ENCODE measurements around the gene SPRR3.
"Not testable (repeated sequence)": the region's sequence is repeated elsewhere in the genome, so short reads cannot be mapped to it uniquely, and the experiment has no call there.

SPRR3 gene

DNA sequence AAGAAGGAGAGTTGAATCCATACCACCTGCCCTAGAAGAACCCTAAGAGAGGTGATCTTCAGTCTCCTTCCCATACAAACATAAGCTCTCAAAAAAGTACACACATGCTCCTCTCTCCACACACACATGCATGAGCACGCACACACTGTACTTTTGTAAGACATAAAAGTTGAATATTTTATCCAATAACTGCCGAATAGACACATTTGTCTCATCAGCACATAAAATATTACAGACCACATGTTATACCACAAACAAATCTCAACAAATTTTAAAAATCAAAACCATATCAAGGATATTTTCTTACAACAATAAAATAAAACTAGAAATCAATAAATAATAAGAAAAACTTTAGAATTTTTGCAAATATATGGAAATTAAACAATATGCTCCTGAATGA, 15.0 kb upstream of the SPRR3 start:
- no peak for DNase-seq

DNA sequence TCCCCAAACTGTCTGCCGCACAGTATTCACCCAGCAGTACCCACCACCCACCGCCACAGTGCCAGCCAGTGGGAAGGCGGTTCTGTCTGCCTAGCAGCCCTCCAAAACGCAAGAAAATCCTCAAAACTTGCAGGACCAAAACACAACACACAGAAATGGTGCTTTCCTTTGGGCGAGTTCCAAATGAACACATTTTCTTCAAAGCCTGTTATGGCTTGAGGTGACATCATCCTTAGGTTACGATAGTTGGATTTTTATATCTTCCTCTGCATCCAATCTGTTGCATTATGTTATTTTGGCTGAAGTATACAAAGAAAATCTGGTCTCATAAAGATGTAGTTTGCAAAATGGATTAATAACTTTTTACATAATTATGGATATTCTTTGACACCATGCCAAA, 8.4 kb upstream of the SPRR3 start:
- DNase-seq: no peak

DNA sequence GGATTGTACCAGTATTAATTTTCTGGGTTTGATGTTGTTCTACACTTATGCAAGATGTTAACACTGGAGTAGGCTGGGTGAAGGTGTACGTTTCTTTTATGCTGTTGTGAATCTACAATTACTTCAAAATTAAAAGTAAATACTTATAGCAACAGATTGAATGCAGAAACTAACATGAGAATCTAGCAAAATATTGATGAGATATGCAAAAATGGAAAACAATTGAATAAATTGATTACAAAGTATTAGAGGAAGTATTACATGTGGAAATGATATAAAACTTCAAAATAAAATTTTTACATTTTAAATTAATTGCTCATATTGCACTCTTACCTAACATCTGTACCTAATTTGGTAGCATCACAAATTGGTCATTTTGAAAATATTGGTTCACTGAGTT, 5.7 kb upstream of the SPRR3 start:
- DNase-seq: no peak

DNA sequence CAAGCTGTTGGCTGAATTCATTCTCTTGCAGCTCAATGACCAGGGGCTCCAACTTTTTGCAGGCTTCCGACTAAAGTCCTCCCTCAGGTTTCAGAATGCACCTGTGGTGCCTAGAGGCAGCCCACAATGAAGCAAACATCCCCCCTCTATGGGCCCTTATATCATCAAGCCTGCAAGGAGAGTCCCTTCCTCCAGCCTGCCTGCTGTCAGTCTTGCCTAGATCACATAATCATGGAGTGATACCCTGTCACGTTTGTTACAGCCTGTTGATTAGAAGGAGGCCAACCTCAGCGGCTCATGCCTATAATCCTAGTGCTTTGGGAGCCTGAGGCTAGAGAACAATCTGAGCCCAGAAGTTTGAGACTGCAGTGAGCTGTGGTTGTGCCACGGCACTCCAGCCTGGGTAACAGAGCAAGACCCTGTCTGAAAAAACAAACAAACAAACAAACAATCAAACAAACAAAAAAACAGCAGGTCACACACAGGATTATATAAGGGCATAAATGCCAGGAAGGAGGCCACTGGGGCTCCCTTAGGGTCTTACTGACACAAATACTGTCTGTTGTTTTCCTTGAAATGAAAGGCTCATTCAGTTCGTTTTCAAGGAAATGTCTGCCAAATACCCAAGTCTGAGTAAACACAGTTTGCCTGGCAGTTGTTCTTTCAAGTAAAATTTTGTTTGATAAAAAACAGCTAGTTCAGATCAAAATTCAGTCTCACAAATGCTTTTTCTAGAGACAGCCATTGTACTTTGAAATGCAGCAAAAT, 4.7 kb upstream of the SPRR3 start:
- no peak for DNase-seq

DNA sequence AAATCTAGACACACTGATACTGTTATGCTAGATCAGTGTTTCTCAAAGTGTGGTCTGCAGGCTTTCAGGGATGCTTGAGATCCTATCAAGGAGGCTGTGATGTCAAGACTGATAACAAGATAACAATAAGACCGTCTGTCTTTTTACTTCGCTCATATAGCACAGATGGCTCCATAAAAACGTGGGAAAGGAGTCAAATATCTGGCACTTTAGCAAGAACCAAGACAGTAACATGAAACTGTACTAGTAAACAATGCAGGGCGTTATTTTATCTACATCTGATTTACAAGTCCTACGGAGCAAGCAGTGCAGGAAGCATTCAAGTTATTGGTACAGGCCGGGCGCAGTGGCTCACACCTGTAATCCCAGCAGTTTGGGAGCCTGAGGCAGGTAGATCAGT, 3.6 kb upstream of the SPRR3 start:
- DNase-seq: no peak

DNA sequence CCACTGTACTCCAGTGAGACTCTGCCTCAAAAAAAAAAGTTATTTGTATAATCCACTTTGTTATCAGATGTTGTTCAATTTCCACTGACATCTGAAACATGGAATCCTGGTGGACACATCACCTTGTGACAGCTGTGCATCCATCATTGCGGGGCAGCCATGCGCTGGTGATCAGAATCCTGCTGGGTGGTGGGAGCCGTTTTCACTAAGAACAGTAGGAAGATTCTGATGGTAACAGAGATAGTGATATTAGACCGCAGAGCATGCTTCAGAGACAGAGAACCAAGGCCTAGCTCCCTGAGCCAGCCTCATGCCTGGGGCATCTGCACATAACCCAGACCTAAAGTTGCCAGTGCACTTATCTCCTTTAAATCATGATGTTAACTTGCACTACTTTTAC, 3.1 kb upstream of the SPRR3 start:
- DNase-seq: no peak

DNA sequence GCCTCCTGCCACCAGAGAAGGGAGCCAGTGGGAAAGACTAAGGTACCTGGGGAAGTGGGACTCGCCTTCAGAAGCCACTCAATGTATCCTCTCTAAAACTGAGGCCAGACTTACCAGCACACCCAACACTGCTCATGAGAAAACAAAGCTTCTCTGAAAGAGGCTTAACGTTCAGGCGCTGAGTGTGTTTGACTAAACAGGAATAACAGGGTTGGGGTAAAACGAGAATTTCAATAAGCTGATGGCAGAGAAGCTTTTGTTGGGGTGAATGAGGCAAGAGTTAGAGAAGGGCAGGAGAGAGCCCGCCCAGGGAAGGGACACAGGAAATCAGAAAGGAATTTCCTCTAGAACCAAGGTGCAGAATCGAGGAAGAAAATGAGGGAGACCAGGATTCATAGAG, 1.7 kb upstream of the SPRR3 start:
- no peak for DNase-seq

DNA sequence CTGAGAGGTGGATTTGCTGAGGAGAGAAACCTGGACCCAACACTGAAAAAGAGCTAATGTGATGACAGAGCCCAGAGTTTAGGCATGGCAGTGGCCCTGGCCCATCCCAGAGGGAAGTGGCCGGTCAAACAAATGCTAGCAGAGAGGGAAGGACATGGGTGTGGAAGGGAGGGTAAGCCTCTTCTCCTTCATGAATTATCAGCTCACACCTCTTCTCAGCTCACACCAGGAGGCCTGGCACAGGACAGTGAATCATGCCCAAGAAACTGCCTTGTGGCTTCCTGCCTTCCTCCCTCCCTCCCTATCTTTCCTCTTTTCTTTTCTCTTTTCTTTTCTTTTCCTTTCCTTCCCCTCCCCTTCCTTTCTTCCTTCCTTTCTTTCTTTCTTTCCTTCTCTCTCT, 1.3 kb upstream of the SPRR3 start:
- no peak for DNase-seq

DNA sequence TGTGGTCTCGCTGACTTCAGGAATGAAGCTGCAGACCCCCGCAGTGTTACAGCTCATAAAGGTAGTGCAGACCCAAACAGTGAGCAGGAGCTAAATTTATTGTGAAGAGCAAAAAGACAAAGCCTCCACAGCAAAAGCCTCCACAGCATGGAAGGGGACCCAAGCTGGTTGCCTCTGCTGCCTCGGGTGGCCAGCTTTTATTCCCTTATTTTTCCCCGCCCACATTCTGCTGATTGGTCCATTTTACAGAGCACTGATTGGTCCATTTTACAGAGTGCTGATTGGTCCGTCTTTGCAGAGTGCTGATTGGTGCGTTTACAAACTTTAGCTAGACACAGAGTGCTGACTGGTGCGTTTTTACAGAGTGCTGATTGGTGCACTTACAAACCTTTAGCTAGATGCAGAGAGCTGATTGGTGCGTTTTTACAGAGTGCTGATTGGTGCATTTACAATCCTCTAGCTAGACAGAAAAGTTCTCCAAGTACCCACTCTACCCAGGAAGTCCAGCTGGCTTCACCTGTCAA, 9.7 kb downstream of the SPRR3 start:
- not testable (repeated sequence) for DNase-seq

DNA sequence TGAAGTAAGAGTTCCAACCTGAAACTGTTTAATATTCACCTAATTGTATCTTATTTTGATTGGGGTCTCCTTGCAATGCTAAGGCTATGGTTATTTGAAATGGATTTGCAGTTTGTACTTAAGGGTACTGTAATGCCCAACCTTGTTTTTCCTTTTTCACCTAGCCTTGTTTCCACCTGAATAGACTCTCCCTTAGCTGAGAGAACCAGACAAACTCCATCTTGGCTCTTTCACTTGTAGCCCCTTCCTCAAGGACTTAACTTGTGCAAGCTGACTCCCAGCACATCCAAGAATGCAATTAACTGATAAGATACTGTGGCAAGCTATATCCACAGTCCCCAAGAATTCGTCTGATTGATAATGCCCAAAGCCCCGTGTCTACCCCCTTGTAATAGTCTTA, 20.3 kb downstream of the SPRR3 start:
- not testable (repeated sequence) for DNase-seq

DNA sequence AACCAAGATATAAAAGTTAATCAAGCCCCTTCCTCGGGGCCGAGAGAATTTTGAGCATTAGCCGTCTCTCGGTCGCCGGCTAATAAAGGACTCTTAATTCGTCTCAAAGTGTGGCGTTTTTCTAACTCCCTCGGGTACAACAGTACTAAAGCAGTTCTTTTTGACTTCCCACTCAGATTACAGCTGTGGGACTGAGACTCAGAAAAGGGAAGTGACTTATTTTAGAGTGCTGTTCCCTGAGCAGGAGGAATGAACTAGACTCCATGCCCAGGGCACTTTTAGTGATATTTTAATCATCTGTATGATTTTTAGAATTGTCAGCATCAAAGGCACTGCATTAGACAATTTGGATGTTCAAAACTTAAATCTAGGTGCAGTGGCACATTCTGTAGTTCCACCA, 20.8 kb downstream of the SPRR3 start:
- DNase-seq: not testable (repeated sequence)

DNA sequence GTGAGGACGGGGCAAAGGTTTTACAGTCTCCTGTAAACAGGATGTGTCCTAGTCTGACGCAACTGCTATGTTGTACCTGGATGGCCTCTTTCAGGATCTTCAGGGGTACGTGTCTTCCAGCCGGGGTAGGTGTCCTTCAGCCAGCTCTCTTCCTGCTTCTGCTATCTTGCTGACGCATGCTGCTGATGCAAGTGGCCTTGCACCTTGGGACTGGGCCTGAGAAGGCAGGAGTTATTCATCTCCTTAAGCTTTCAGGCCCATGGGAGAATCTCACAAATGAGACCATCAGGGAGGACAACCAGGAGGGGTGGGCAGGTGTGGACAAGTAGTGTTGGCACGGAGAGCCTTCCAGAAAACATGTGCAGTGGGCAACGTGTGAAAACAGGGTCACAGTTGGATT, 21.6 kb downstream of the SPRR3 start:
- DNase-seq: no peak

DNA sequence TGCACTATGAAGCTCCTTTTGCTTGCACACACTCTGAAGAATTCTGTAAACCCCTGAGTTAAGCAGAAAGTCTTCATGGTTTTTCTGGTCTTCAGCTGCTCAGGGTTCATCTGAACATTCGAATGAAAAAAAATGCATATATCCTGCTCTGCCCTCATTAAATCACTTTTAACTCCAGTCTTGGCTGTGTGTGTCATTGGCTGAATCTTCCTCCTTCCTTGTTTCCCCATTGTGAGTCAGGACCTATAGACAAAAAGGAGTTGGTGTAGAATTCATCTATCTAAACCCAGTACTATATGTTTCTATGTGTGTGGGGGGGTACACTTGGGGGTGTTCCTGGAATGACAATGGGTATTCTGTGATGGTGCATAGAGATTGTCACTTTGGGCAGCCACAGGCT, 22.9 kb downstream of the SPRR3 start:
- no peak for DNase-seq

DNA sequence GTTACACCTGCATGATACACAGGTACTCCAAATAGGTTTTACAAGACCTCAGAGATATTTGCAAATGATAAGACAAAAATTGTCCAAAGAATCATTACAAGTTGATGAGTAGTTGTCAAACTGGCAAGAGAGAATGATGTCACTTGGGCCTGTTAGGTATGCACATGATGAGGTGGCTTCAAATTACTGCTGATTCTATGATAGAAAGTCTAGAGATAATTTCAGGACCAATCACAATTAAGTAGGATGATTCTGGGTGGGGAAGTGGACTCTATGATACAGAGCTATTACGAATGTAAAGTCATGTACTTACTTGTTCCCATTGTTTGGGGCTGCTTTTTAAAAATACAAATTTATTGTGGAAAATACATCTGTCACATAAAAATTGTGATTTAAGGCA, 24.2 kb downstream of the SPRR3 start:
- no peak for DNase-seq

DNA sequence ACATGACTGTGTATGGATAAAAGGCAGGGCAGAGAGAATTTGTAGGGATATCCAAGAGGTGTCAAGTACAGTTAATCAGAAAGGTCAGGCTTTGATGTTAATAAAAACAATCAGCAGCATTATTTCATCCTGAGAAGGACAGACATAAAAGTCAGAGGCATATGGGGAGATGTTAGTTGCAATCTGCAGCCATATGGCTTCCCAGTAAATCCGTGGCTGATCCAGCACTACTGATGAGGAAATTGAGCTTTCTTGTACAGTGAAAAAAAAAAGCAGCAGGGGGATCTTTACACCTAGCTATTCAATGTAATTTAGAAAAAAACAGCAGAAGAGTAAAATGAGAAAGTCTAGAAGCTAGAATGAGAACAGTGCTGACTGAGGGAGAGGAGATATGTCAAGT, 27.2 kb downstream of the SPRR3 start:
- DNase-seq: no peak

DNA sequence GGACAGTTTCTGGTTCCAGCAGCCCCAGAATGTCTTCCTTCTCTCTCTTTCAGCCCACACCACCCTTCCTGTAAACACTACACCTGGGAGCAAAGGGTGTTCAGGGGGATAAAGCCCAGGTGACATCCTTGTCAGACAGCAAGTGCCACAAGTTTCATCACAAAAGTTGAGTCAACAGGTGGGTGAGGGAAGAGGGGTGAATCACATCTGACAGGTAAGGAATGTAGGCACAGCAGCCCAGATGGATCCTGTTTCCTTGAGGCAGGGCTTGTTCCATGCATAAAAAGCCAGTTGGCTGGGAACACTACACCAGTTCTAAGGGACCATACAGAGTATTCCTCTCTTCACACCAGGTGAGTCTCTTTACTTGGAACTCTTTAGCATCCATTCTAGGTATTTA, 29.3 kb downstream of the SPRR3 start, which contains the start of gene SPRR1B:
TSS of gene SPRR1B (plus strand) at position 309 of the 400 bp plus-strand sequence. CDS start 1,143 bp downstream, outside the sequence.
- DNase-seq: no peak

DNA sequence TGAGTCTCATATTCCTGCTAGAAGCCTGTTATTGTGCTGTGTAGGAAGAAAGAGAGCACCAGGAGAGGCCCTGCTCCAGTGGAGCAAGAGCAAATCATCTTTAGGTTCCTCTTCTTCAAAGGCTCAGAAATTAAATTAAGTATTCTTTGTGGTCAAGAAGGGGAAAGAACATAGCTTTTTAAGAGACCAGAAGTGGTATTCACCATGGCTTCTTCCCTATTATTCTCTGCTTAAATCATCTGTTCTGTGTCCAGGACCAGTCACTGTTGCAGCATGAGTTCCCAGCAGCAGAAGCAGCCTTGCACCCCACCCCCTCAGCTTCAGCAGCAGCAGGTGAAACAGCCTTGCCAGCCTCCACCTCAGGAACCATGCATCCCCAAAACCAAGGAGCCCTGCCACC, 30.5 kb downstream of the SPRR3 start:
- DNase-seq: no peak

DNA sequence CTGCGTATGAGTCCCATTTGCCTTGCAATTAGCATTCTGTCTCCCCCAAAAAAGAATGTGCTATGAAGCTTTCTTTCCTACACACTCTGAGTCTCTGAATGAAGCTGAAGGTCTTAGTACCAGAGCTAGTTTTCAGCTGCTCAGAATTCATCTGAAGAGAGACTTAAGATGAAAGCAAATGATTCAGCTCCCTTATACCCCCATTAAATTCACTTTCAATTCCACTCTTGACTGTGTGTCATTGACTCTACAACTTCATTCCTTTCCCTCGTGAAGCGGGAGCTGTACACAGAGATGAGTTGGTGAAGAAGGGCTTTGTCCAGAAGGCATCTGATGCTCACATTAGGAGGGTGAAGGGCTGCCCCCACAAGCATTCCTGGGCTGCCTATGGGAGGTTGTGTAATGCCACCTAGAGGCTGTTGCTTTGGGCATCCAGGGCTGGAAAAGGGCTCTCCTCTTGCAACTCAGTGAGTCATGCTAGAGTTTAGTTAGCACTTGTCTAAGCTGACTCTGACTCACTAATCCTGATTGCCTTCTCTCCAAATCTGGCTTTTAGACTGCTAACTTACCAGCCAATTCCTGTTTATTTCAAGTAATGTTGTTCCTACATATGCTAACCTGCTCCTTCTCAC, 31.2 kb downstream of the SPRR3 start:
- no peak for DNase-seq

DNA sequence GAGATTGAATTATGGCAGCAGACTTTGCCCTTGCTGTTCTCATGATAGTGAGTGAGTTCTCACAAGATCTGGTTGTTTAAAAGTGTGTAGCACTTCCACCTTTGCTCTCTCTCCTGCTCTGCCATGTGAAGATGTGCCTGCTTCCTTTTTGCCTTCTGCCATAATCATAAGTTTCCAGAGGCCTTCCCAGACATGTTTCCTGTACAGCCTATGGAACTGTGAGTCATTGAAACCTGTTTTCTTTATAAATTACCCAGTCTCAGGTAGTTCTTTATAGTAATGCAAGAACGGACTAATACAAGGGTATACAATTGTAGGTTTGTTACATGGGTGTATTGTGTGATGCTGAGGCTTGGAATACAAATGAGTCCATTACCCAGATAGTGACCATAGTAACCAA, 33.7 kb downstream of the SPRR3 start:
- no peak for DNase-seq

DNA sequence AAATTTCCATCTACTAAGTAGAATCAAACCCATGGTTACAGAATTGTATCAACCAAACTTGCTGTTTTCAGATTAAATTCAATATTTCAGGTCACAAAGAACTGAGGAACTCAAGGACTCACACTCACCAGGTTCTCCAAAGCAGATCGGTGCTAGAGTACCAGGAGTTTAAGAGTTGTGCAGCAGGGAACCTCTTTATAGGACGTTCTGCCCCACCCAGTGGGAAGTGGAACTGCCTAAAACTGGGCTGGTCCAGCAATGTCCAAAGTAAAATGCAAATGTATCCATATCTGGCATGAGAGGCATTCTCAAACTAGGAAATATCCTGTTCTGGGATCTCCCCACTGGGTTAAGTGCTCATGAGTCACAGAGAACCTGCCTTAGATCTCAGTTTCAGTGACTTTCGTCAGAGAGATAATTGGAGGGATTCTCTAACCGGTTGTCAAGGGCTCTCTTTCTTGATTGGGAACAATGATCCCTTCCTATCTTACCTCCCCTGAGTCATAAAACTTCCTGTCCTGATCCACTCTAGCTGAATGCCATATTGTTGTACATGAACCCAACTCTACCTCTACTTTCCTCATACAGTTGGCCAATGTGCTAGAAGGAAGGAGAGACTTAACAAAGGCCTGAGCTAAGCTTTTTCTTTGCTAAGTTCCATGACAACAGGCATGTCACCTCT, 39.5 kb downstream of the SPRR3 start, which contains the start of gene SPRR2D:
TSS of gene SPRR2D (minus strand) at position 171 of the 682 bp plus-strand sequence. CDS start 774 bp downstream, outside the sequence.
- DNase-seq: no peak

DNA sequence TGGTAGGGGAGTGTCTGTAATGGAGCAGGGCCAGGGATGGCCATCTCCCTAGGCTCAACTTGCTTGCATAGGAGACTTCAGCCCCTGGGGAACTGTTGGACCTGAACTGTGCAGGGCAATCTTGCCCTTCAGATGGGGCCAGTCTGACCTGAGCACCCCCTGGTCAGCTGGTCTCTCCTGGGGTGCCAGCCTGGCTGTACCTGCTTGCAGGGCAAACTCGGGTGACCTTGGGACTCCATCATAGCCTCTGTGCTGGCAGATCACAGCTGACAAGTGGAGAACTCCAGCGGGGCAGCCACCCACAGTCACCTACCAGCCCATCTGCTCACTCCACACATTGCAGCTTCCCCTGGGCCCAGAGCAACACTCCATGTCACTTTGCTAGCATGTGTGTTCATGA, 47.7 kb downstream of the SPRR3 start:
- DNase-seq: no peak

Measured in CD4-positive, alpha-beta T cell treated with Interleukin-21 for 1 hour (primary cell).